Progenitor cell of endocrine pancreas (in vitro differentiated cells): Measurements from ENCODE around the gene PCYT1B. TPM values are rescaled to one million over a fixed set of nuclear protein-coding genes. Genes with fewer than 3 reads are reported as not detected.

Experiments
- DNase-seq: peaks from one replicate; pipeline ENCODE4 v3.0.0; 2021; ENCODE audit warnings: low spot score; ENCODE audit not compliant: unreplicated experiment
- H3K27ac Mint-ChIP-seq: 2 replicates; pipeline ENCODE4 v1.8.0; 2021; ENCODE audit warnings: mild to moderate bottlenecking, moderate library complexity, mixed read lengths
- H3K27me3 Mint-ChIP-seq: 2 replicates; pipeline ENCODE4 v1.8.0; 2021; ENCODE audit warnings: mixed read lengths
- H3K36me3 Mint-ChIP-seq: 2 replicates; pipeline ENCODE4 v1.8.0; 2022; ENCODE audit warnings: mixed read lengths; ENCODE audit not compliant: insufficient read depth
- H3K4me1 Mint-ChIP-seq: 2 replicates; pipeline ENCODE4 v1.8.0; 2021; ENCODE audit warnings: low read depth, mixed read lengths
- H3K4me3 Mint-ChIP-seq: 2 replicates; pipeline ENCODE4 v1.8.0; 2021; ENCODE audit warnings: low read depth, mild to moderate bottlenecking, moderate library complexity, mixed read lengths
- H3K9me3 Mint-ChIP-seq: 2 replicates; pipeline ENCODE4 v1.8.0; 2021; ENCODE audit warnings: low read depth, mixed read lengths
- total RNA-seq: library from RNA; stranded (reverse); gene quantifications from 2 replicates; pipeline ENCODE4 v1.2.1, GENCODE V29; 2021
- TF ChIP-seq, protein P1 (sequence below): fragments of 200-600 bp; sonication (generic); IDR thresholded peaks from one replicate; pipeline ENCODE4 v1.5.0; 2021; ENCODE audit warnings: antibody characterized with exemption, mild to moderate bottlenecking; ENCODE audit not compliant: unreplicated experiment

PCYT1B gene
- total RNA-seq, 1 donor from 2014 or later: 26.6 TPM

DNA sequence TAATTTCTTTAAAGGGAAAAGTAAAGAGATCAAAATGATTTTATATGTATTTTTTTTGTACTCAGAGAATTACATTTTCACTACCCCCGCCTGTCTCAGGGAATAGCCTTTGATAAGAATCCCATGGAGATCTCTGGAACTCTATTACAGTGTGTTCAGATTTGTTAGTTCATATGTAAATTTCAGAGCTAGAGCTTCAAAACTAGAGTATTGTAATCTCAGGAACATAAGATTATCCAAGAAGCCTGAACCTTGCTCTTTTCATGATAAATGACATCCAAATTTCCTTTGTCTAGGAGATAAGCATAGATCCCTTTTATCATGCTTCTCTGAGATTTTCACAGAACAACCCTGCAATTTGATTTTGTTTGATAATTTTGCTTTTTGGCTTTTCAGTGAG lies 99.2 kb downstream of the PCYT1B start:
- Mint-ChIP-seq H3K4me3 (no peak overlapping the region), H3K36me3 (peaks cover 2% of the 10 kb centered on the region), H3K4me1 (peaks cover 13% of the 10 kb centered on the region), H3K9me3 (no peaks in the 10 kb centered on the region), H3K27me3 (peaks cover 73% of the 10 kb centered on the region), H3K27ac (no peak overlapping the region)
- TF ChIP-seq, protein P1, sequence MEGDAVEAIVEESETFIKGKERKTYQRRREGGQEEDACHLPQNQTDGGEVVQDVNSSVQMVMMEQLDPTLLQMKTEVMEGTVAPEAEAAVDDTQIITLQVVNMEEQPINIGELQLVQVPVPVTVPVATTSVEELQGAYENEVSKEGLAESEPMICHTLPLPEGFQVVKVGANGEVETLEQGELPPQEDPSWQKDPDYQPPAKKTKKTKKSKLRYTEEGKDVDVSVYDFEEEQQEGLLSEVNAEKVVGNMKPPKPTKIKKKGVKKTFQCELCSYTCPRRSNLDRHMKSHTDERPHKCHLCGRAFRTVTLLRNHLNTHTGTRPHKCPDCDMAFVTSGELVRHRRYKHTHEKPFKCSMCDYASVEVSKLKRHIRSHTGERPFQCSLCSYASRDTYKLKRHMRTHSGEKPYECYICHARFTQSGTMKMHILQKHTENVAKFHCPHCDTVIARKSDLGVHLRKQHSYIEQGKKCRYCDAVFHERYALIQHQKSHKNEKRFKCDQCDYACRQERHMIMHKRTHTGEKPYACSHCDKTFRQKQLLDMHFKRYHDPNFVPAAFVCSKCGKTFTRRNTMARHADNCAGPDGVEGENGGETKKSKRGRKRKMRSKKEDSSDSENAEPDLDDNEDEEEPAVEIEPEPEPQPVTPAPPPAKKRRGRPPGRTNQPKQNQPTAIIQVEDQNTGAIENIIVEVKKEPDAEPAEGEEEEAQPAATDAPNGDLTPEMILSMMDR: no peak
- DNase-seq: no peak

DNA sequence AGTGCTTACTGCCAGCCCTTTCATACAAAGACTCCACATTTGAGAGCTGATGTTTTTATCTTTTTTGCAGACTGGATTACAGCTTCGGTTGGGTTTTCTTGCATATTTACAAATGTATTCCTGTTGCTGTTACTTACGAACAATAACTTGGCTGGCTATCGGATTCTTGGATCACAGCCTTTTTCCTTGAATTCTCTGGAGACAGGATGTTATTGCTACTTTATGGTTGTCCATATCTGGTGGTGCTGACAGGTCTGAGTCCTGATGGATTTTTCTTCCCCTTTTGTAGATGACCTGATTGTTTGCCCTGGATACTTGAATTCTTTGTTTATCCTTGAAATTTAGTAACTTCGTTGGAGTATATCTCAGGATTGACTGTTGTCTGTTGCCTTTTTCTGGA lies 104.4 kb downstream of the PCYT1B start:
- no peaks in the 10 kb centered on the region for H3K9me3 Mint-ChIP-seq

DNA sequence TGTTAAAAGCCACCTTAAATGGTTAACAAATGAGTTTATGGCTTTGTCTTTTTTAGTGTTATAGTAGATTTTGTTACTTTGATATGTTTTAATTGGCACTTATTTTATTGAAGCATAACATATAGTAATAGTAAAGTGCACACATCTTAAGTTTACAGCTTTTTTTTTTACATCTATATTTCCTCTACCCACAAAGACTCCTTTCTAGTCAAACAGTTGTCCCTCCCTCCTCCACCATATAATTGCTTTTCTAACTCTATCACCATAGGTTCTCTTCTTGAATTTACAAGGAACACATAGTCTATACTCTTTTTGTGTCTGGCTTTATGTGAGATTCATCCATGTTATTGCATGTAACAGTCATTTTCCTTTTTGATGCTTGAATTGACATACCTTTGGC lies 110.6 kb downstream of the PCYT1B start:
- peaks cover 30% of the 10 kb centered on the region for H3K36me3 Mint-ChIP-seq
- H3K27ac Mint-ChIP-seq: no peak overlapping the region
- peaks cover 20% of the 10 kb centered on the region for H3K27me3 Mint-ChIP-seq
- H3K9me3 Mint-ChIP-seq: no peaks in the 10 kb centered on the region
- no peaks in the 10 kb centered on the region for H3K4me1 Mint-ChIP-seq
- DNase-seq: no peak
- H3K4me3 Mint-ChIP-seq: no peak overlapping the region
- TF ChIP-seq, protein P1: no peak

More for the DNA sequence above, 104.4 kb downstream of the PCYT1B start:
- peaks cover 8% of the 10 kb centered on the region for H3K4me1 Mint-ChIP-seq
- peaks cover 17% of the 10 kb centered on the region for H3K36me3 Mint-ChIP-seq
- DNase-seq: no peak
- no peak overlapping the region for H3K27ac Mint-ChIP-seq
- H3K27me3 Mint-ChIP-seq: peaks cover 69% of the 10 kb centered on the region
- TF ChIP-seq, protein P1: no peak
- H3K4me3 Mint-ChIP-seq: no peak overlapping the region

DNA sequence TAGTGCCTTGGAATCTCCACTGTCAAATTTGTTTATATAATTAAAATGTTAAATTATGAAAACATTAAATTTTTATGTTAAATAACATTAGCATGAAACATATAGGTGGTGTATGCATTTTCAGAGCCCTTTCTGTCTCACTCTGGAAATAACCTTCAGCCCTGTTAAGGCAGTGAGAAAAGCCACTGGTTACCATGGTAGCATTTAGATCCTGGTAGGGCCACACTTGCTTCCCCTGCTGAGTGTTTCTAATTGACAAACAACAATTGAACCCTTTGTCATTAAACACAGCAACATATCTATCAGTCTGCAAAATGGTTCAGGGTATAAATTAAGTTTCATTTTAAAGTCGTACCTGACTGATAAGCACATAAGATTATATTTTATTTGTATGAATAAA lies 118.5 kb downstream of the PCYT1B start:
- no peak for DNase-seq

DNA sequence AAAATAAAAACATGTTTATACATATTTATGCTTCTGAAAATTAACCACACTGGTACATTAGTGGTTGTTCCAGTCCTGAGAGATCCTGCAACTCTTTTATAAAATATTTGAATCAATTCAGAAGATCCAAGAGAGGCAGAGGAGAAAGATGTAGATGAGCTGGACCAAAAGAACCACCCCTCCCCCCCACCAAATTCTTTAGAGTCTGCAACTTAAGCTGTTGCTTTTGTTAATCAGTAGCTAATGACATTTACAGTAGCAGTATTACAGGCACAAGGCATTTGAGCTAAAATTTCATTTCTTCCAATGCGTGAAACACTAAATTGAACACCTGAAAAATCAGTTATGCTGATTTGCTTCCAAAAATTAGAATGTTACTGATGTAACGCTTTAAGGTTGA lies 120.5 kb downstream of the PCYT1B start:
- TF ChIP-seq, protein P1: no peak
- Mint-ChIP-seq H3K27me3 (no peaks in the 10 kb centered on the region), H3K36me3 (peaks cover 17% of the 10 kb centered on the region), H3K4me1 (peaks cover 4% of the 10 kb centered on the region), H3K4me3 (no peak overlapping the region), H3K27ac (no peak overlapping the region), H3K9me3 (no peaks in the 10 kb centered on the region)
- DNase-seq: no peak

More for the DNA sequence above, 118.5 kb downstream of the PCYT1B start:
- Mint-ChIP-seq H3K4me3 (no peak overlapping the region), H3K27me3 (no peaks in the 10 kb centered on the region), H3K36me3 (peaks cover 18% of the 10 kb centered on the region), H3K27ac (no peak overlapping the region), H3K9me3 (no peaks in the 10 kb centered on the region), H3K4me1 (peaks cover 4% of the 10 kb centered on the region)
- TF ChIP-seq, protein P1: no peak
